ENCODE results near the gene SUPT20HL2. TPM values are rescaled to one million over a fixed set of nuclear protein-coding genes. Genes with fewer than 3 reads are reported as not detected.
"Not testable (repeated sequence)": the region's sequence is repeated elsewhere in the genome, so short reads cannot be mapped to it uniquely, and the experiment has no call there.

The SUPT20HL2 gene
- total RNA-seq, 2 experiments from 2014 or later, result not detected

DNA sequence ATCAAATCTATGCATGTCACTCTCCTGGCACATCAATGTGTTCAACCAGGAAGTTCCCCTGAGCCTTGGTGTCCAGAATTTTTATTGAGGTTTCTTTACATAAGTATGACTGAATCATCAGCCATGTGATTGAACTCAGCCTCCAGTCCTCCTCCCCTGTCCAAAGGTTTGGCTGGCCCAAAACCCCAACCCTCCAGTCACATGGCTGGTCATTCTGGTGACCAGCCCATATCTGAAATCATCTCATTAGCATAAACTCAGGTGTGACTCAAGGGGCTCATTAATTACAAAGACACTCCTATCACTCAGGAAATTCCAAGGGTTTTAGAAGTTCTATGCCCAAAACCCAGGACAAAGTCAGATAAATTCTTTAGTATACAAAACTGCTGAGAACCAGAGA lies 20.6 kb upstream of the SUPT20HL2 start:
- Mint-ChIP-seq H3K36me3 (ENCODE audit: low read depth) (no peaks in the 10 kb centered on the region), H3K4me1 (ENCODE audit: low read depth) (no peaks in the 10 kb centered on the region), H3K4me3 (no peak overlapping the region), H3K9me3 (ENCODE audit: insufficient read depth) (no peaks in the 10 kb centered on the region), H3K27me3 (ENCODE audit: low read depth) (peaks cover 3% of the 10 kb centered on the region), H3K27ac (no peak overlapping the region)
- ChIA-PET CTCF (no interaction called here), POLR2A (no interaction called here)
- ATAC-seq (no peak), DNase-seq (no peak)

DNA sequence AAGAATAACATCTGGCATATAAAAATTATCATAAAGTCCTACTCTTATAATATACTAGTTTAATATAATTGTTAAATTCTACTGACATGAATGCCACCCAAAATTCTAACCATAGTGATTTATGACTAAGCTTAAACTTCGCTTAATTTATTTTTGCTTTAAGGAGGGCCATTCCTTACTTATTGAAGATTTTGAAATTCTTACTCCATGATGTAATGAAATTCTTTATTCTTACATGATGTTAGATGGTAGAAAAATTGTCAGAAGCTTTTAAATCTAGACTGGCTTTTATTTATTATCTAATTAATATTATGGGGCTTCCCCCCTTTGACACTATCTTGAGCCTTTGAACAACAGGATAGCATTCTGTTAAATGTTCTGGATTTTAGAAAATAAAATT lies 19.5 kb upstream of the SUPT20HL2 start:
- POLR2A ChIA-PET, result no interaction called here
- no peak overlapping the region for H3K27ac Mint-ChIP-seq
- CTCF ChIA-PET, result interaction anchor here (1.0 kb wide), 1 partner anchor 38 kb away, joined by 3 read pairs; no protein-coding TSS in a partner anchor
- H3K27me3 Mint-ChIP-seq (ENCODE audit: low read depth), result peaks cover 3% of the 10 kb centered on the region
- DNase-seq (no peak), ATAC-seq (no peak)
- no peaks in the 10 kb centered on the region for H3K36me3 Mint-ChIP-seq (ENCODE audit: low read depth)
- no peaks in the 10 kb centered on the region for H3K4me1 Mint-ChIP-seq (ENCODE audit: low read depth)
- H3K9me3 Mint-ChIP-seq (ENCODE audit: insufficient read depth), result no peaks in the 10 kb centered on the region
- no peak overlapping the region for H3K4me3 Mint-ChIP-seq

DNA sequence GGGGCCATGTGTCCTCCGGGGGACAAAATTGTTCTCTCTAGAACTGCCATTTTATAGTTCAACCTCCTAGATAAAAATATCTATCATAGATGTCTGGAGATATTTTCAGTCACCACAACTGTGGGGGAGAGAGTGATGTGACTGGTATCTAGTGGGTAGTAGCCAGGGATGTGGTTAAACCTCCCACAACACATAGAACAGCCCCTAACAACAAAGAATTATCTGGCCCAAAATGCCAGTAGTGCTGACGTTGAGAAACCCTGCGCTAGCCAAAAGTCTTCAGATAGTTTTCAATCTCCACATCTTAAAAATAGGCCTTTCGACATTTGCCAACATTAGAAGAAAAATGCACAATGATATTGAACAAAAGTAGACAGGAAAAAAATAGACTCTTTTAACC lies 19.0 kb upstream of the SUPT20HL2 start:
- POLR2A ChIA-PET, result no interaction called here
- H3K4me3 Mint-ChIP-seq, result no peak overlapping the region
- no peak for DNase-seq
- H3K36me3 Mint-ChIP-seq (ENCODE audit: low read depth), result no peaks in the 10 kb centered on the region
- H3K9me3 Mint-ChIP-seq (ENCODE audit: insufficient read depth), result no peaks in the 10 kb centered on the region
- peaks cover 3% of the 10 kb centered on the region for H3K27me3 Mint-ChIP-seq (ENCODE audit: low read depth)
- H3K4me1 Mint-ChIP-seq (ENCODE audit: low read depth), result no peaks in the 10 kb centered on the region
- no peak for ATAC-seq
- CTCF ChIA-PET, result no interaction called here
- no peak overlapping the region for H3K27ac Mint-ChIP-seq

DNA sequence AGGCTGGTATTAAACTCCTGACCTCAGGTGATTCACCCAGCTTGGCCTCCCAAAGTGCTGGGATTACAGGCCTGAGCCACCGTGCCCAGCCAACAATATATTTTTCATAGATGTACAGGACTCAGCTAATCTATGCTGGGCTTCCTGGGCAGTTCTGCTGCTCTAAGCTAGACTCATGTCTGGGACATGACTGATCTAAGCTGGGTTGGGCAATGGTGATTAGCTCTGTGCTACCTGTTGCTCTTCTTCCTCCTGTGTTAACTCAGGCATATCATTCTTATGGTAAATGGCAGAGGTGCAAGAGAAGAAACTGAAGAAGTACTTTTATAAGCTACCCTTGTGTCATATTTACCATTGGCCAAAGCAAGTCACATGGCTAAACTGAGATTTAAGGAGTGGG lies 11.4 kb upstream of the SUPT20HL2 start:
- ChIA-PET CTCF (no interaction called here), POLR2A (no interaction called here)
- no peaks in the 10 kb centered on the region for H3K9me3 Mint-ChIP-seq (ENCODE audit: insufficient read depth)
- H3K4me1 Mint-ChIP-seq (ENCODE audit: low read depth), result no peaks in the 10 kb centered on the region
- no peak overlapping the region for H3K27ac Mint-ChIP-seq
- H3K36me3 Mint-ChIP-seq (ENCODE audit: low read depth), result no peaks in the 10 kb centered on the region
- no peak overlapping the region for H3K4me3 Mint-ChIP-seq
- no peak for DNase-seq
- ATAC-seq, result no peak
- peaks cover 9% of the 10 kb centered on the region for H3K27me3 Mint-ChIP-seq (ENCODE audit: low read depth)

DNA sequence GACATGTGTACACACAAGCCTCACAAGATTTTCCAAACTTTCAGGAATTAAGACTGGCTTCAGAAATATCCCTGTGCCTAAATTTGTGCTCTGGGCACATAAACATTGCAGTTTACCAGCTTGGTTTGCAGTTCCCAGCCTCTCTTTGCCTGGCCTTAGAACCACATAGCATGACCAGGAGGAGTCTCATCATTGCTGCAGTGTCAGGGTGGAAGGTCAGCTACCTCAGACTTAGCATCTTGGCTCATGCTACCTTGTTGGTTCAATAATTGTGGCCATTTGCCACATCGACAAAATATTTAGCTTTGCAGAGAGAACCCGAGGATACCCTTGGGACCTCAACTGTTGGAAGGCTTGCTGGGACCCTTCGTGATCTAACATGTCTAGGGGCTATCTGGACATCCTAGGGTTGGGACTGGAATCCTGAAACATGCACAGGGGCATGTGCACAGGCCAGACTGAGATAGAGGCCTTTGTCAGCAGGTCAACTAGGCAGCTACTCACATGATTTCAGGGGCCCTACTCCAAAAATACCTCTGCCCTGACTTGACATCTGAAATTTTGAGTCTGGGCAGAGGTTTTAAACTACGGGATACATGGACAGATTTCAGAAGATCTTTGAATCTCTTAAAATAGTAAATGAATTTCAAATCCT lies 8.0 kb upstream of the SUPT20HL2 start:
- POLR2A ChIA-PET, result no interaction called here
- ATAC-seq (no peak), DNase-seq (no peak)
- Mint-ChIP-seq H3K4me1 (ENCODE audit: low read depth) (no peaks in the 10 kb centered on the region), H3K27ac (no peak overlapping the region), H3K27me3 (ENCODE audit: low read depth) (peaks cover 12% of the 10 kb centered on the region), H3K4me3 (no peak overlapping the region), H3K9me3 (ENCODE audit: insufficient read depth) (no peaks in the 10 kb centered on the region), H3K36me3 (ENCODE audit: low read depth) (no peaks in the 10 kb centered on the region)
- CTCF ChIA-PET, result no interaction called here

DNA sequence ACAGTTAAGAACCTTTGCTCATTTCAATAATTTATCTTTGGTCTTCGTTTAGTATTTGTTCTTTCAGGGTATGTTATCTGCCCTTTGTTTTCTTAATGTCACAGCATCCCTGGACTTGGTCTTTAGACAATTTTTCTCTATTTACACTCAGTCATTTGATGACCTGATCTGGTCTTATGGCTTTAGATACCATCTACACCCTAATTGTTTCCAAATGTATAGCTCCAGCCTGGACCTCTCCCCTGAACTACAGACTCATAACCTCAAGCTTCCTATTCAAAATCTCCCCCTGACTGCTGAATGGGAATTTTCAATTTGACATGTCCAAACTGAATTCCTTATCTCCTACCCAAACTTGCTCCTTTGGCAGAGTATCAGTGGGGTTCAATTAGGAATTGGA lies 3.7 kb upstream of the SUPT20HL2 start:
- POLR2A ChIA-PET, result no interaction called here
- CTCF ChIA-PET, result no interaction called here
- no peaks in the 10 kb centered on the region for H3K9me3 Mint-ChIP-seq (ENCODE audit: insufficient read depth)
- no peaks in the 10 kb centered on the region for H3K4me1 Mint-ChIP-seq (ENCODE audit: low read depth)
- DNase-seq, result no peak
- peaks cover 4% of the 10 kb centered on the region for H3K27me3 Mint-ChIP-seq (ENCODE audit: low read depth)
- H3K36me3 Mint-ChIP-seq (ENCODE audit: low read depth), result no peaks in the 10 kb centered on the region
- ATAC-seq, result no peak
- H3K4me3 Mint-ChIP-seq, result no peak overlapping the region
- H3K27ac Mint-ChIP-seq, result no peak overlapping the region

DNA sequence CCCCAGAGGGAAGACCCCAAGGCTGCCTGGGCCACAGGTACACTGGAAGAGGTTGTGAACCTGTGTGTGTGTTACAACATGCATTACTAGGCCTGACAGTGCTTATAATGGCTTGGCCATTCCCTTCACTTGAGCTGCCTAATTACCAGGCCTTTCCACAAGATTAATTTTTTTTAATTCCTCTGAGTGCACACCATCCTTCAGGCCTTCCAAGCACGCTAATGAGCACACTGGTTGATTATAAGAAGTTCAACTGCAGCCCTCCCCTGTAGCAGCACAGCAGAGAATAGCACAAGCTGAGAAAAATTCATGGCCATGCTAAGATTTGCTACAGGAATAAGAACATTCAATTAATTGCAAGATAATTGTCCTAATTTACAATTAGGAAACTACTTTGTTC lies 2.2 kb upstream of the SUPT20HL2 start:
- H3K4me3 Mint-ChIP-seq, result no peak overlapping the region
- H3K4me1 Mint-ChIP-seq (ENCODE audit: low read depth), result no peaks in the 10 kb centered on the region
- H3K27me3 Mint-ChIP-seq (ENCODE audit: low read depth), result peaks cover 4% of the 10 kb centered on the region
- no peak overlapping the region for H3K27ac Mint-ChIP-seq
- POLR2A ChIA-PET, result no interaction called here
- H3K36me3 Mint-ChIP-seq (ENCODE audit: low read depth), result no peaks in the 10 kb centered on the region
- DNase-seq (no peak), ATAC-seq (no peak)
- CTCF ChIA-PET, result no interaction called here
- H3K9me3 Mint-ChIP-seq (ENCODE audit: insufficient read depth), result no peaks in the 10 kb centered on the region

DNA sequence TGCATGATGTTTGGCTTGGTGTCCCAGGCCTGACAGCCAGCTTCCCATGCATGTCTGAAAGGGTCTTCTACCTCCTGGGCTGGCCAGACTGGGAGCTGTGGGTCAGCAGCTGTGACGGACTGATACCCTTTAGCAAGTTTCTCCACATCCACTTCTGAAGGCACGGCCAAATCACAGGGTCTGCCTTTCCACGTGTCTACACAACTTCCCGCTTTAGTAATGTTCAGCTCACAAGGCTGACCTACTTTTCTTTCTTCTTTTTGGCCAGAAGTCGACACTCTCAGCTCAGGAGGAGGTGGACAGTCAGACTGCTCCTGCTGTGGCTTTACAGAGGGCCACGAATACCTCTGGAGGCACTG lies 1.6 kb downstream of the SUPT20HL2 start:
- H3K27me3 Mint-ChIP-seq (ENCODE audit: low read depth); H3K4me1 Mint-ChIP-seq (ENCODE audit: low read depth); CTCF ChIA-PET; H3K9me3 Mint-ChIP-seq (ENCODE audit: insufficient read depth); H3K27ac Mint-ChIP-seq; H3K4me3 Mint-ChIP-seq; H3K36me3 Mint-ChIP-seq (ENCODE audit: low read depth); DNase-seq; ATAC-seq; POLR2A ChIA-PET: not testable (repeated sequence)

DNA sequence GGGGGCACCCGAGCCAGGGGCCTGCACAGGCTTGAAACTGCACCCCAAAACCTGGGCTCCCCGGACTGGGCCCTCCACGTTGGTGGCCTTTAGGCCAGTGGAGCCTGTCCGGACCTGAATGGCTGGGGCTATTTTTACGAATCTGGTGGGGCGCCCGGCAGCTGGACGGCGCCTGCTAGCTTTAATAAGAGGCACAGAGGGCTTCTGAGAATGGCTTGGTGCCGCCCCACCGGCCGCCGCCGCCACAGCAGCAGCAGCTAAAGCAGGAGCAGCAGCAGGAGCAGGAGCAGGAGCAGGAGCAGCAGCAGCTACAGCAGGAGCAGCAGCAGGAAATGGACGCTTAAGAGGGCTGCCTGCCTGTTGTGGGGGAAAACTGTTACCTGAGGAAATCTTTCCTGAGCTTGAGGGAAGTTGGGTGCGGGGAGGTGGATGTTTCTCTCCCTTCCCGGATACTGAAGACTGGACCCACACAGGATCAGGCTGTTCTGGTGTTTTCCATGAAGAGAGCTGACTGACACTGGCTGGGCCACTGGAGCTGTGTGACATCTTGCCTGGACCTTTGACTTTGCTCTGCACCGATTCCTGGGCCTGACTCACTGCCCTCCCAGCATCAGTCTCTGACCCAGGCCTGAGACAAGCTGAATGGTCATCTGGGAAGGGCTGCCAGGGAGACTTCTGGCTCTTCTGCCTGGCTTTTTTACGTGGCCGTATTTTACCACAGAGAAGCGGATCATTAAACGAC lies 2.2 kb downstream of the SUPT20HL2 start:
- not testable (repeated sequence) for H3K4me3 Mint-ChIP-seq, DNase-seq

DNA sequence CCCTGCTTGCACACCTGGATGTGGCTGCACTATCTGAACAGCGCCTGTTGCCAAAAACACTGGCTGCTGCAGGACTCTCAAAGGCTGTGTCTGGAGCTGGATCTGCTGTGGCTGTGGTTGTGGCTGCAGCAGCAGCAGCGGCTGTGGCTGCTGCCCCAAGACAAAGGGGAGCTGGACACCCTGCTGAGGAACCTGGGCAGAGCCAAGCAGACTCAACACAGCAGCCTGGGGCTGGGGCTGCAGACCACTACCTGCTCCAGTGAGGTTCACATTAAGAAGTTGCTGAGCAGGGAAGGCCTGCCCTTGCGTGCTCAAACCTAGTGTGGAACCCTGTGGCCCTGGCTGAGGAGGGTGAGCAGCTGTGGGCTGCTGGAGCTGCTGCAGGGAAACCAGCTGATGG lies 3.0 kb downstream of the SUPT20HL2 start:
- CTCF ChIA-PET; H3K27me3 Mint-ChIP-seq (ENCODE audit: low read depth); H3K36me3 Mint-ChIP-seq (ENCODE audit: low read depth); H3K9me3 Mint-ChIP-seq (ENCODE audit: insufficient read depth); H3K27ac Mint-ChIP-seq; H3K4me1 Mint-ChIP-seq (ENCODE audit: low read depth); DNase-seq; ATAC-seq; POLR2A ChIA-PET; H3K4me3 Mint-ChIP-seq: not testable (repeated sequence)

More for the DNA sequence above, 2.2 kb downstream of the SUPT20HL2 start:
- ATAC-seq; H3K27me3 Mint-ChIP-seq (ENCODE audit: low read depth); POLR2A ChIA-PET; CTCF ChIA-PET; H3K4me1 Mint-ChIP-seq (ENCODE audit: low read depth); H3K9me3 Mint-ChIP-seq (ENCODE audit: insufficient read depth); H3K27ac Mint-ChIP-seq; H3K36me3 Mint-ChIP-seq (ENCODE audit: low read depth): not testable (repeated sequence)

DNA sequence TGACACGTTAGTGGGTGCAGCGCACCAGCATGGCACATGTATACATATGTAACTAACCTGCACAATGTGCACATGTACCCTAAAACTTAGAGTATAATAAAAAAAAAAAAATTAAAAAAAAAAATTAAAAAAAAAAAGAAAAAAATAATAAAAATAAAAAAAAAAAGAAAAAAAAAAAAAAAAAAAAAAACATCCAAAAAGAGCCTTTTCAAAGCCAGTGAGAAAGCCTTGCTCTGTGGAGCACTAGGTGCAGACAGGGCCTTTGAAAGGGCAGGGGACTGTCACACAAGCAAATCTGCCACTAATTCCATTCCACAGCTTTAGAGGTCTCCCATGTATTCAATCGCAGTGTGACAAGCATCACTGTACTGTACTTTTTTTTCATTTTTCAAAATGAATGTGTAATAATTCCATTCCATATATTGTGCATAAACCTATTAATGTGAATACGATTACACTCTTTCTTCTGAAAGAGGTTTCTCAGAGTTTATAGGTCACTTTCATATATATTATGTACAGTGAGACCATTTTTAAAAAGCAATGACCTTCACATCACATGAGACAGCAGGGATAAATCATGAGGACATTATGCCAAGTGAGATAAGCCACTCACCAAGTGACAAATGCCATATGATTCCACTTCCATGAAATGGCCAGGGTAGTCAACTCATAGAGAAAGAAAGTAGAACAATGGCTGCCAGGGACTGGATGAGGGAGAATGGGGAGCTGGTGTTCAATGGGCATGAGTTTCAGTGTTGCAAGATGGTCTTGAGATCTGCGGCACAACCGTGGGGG lies 4.1 kb downstream of the SUPT20HL2 start:
- H3K4me1 Mint-ChIP-seq (ENCODE audit: low read depth); H3K27me3 Mint-ChIP-seq (ENCODE audit: low read depth); H3K4me3 Mint-ChIP-seq; H3K9me3 Mint-ChIP-seq (ENCODE audit: insufficient read depth); POLR2A ChIA-PET; H3K27ac Mint-ChIP-seq; ATAC-seq; DNase-seq; CTCF ChIA-PET; H3K36me3 Mint-ChIP-seq (ENCODE audit: low read depth): not testable (repeated sequence)

DNA sequence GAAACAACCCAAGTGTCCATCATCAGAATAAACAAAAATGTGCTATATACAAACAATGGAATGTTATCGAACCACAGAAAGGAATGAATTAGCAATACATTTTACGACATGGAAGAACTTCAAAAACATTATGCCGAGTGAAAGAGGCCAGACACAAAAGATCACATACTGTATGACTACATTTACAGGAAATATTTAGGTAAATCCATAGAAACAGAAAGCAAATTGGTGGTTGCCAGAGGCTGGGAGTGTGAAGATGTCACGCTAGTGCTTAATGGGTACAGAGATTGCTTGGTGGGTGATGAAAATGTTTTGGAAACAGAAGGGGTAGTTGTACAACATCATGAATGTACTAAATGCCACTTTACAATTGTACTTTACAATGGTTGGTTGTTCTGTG lies 5.1 kb downstream of the SUPT20HL2 start:
- H3K4me1 Mint-ChIP-seq (ENCODE audit: low read depth); H3K27me3 Mint-ChIP-seq (ENCODE audit: low read depth); H3K36me3 Mint-ChIP-seq (ENCODE audit: low read depth); H3K27ac Mint-ChIP-seq; POLR2A ChIA-PET; ATAC-seq; DNase-seq; CTCF ChIA-PET; H3K4me3 Mint-ChIP-seq; H3K9me3 Mint-ChIP-seq (ENCODE audit: insufficient read depth): not testable (repeated sequence)
